PC-9 (cell line): ENCODE measurements around the gene DOCK4. TPM values are rescaled to one million over a fixed set of nuclear protein-coding genes. Genes with fewer than 3 reads are reported as not detected.

Source experiments
- BruUV-seq: library from RNA; stranded (reverse); fragments of 400-500 nt; replicated peaks from 2 replicates; lab custom pipeline; 2021; lab: Mats Ljungman, UMichigan
- CTCF ChIA-PET: fragments of 300-600 bp; sonication (Branson Sonifier 250); formaldehyde crosslinking; loops from one replicate; lab custom pipeline; 2022; ENCODE audit warnings: antibody characterized with exemption; lab: Charles Lee
- POLR2A ChIA-PET: fragments of 300-600 bp; sonication (Branson Sonifier 250); formaldehyde crosslinking; loops from one replicate; lab custom pipeline; 2022; ENCODE audit warnings: antibody characterized with exemption; ENCODE audit not compliant: unreplicated experiment; lab: Charles Lee
- DNase-seq, 2 experiments: peaks; one replicate each; pipeline versions ENCODE4 v3.0.0 to v3.0.0-alpha.2; 2015 to 2022; ENCODE audit warnings: mixed read lengths in 1 of 2
- H2AFZ ChIP-seq: fragments of 200-600 bp; sonication (generic); 2 replicates; pipeline ENCODE4 v1.8.1; 2017; ENCODE audit warnings: antibody characterized with exemption
- H3F3A ChIP-seq: fragments of 200-600 bp; sonication (generic); 2 replicates; pipeline ENCODE4 v1.8.1; 2017; ENCODE audit warnings: antibody characterized with exemption, mild to moderate bottlenecking, low read depth; ENCODE audit not compliant: insufficient read depth
- H3K27ac ChIP-seq: fragments of 200-600 bp; sonication (generic); 2 replicates; pipeline ENCODE4 v1.6.1; 2016; ENCODE audit warnings: mixed run types
- H3K27me3 ChIP-seq: fragments of 200-600 bp; sonication (generic); 2 replicates; pipeline ENCODE4 v1.6.1; 2016; ENCODE audit warnings: low read depth, mixed run types; ENCODE audit not compliant: insufficient read depth
- H3K36me3 ChIP-seq: fragments of 200-600 bp; sonication (generic); 2 replicates; pipeline ENCODE4 v1.6.1; 2016; ENCODE audit warnings: low read depth, mixed run types
- H3K4me1 ChIP-seq: fragments of 200-600 bp; sonication (generic); replicated peaks from 2 replicates; pipeline ENCODE4 v1.6.1; 2016; ENCODE audit warnings: mixed run types; ENCODE audit not compliant: insufficient read depth
- H3K4me2 ChIP-seq: fragments of 200-600 bp; sonication (generic); 2 replicates; pipeline ENCODE4 v1.6.1; 2017; ENCODE audit warnings: mixed run types
- H3K4me3 ChIP-seq: fragments of 200-600 bp; sonication (generic); 2 replicates; pipeline ENCODE4 v1.6.1; 2016; ENCODE audit warnings: mixed run types
- H3K79me2 ChIP-seq: fragments of 200-600 bp; sonication (generic); 2 replicates; pipeline ENCODE4 v1.6.1; 2017; ENCODE audit warnings: low read depth, mixed run types
- H3K9me2 ChIP-seq: fragments of 200-600 bp; sonication (generic); 2 replicates; pipeline ENCODE4 v1.8.1; 2017; ENCODE audit warnings: mild to moderate bottlenecking; ENCODE audit not compliant: insufficient read depth
- H3K9me3 ChIP-seq: fragments of 200-600 bp; sonication (generic); 2 replicates; pipeline ENCODE4 v1.8.1; 2016; ENCODE audit warnings: low read depth; ENCODE audit not compliant: insufficient read depth
- H4K20me1 ChIP-seq: fragments of 200-600 bp; sonication (generic); 2 replicates; pipeline ENCODE4 v1.8.1; 2017; ENCODE audit not compliant: insufficient read depth
- CTCF ChIP-seq: fragments of 200-600 bp; sonication (generic); conservative IDR thresholded peaks from 2 replicates; pipeline ENCODE4 v1.6.1; 2017; ENCODE audit warnings: mixed run types, antibody characterized with exemption, mild to moderate bottlenecking, moderate library complexity
- EZH2 ChIP-seq: fragments of 200-600 bp; sonication (generic); IDR thresholded peaks from 2 replicates; pipeline ENCODE4 v1.8.0; 2017; ENCODE audit warnings: antibody characterized with exemption, low read depth
- intact Hi-C: fragments of 100-400 bp; cut with micrococcal nuclease; formaldehyde crosslinking; loops from one replicate; pipeline ENCODE4 v1.10.0; 2022; ENCODE audit not compliant: unreplicated experiment
- total RNA-seq: library from RNA; stranded (reverse); gene quantifications from 2 replicates; pipeline ENCODE4 v1.2.3, GENCODE V29; 2021

DOCK4 gene
- total RNA-seq, 1 experiment from 2014 or later = 0.98 TPM

DNA sequence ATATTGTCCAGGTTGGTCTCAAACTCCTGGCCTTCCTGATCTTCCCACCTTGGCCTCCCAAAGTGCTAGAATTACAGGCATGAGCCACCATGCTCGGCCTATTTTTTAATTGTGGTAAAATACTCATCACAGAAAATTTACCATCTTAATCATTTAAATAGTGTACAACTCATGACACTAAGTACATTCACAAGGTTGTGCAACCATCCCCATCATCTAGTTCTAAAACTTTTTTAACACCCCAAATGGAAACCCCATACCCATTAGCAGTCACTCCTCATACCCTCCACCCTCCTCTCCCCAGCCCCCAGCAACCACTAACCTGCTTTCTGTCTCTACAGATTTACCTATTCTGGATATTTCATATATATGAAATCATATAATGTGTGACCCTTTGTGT lies 90.3 kb downstream of the DOCK4 start:
- ChIA-PET POLR2A (no interaction called here), CTCF (no interaction called here)
- Histone ChIP-seq H4K20me1 (no peaks in the 10 kb centered on the region), H3K27ac (no peak overlapping the region), H3K9me2 (no peaks in the 10 kb centered on the region), H2AFZ (no peak overlapping the region), H3K4me3 (no peak overlapping the region), H3K4me2 (no peak overlapping the region), H3F3A (no peaks in the 10 kb centered on the region), H3K36me3 (no peaks in the 10 kb centered on the region), H3K27me3 (no peaks in the 10 kb centered on the region), H3K4me1 (no peaks in the 10 kb centered on the region), H3K9me3 (no peaks in the 10 kb centered on the region), H3K79me2 (no peaks in the 10 kb centered on the region)
- intact Hi-C loops = no loop called here
- TF ChIP-seq EZH2 = no peak
- no peak for TF ChIP-seq CTCF
- no TSS peak for BruUV-seq
- no peak for DNase-seq

DNA sequence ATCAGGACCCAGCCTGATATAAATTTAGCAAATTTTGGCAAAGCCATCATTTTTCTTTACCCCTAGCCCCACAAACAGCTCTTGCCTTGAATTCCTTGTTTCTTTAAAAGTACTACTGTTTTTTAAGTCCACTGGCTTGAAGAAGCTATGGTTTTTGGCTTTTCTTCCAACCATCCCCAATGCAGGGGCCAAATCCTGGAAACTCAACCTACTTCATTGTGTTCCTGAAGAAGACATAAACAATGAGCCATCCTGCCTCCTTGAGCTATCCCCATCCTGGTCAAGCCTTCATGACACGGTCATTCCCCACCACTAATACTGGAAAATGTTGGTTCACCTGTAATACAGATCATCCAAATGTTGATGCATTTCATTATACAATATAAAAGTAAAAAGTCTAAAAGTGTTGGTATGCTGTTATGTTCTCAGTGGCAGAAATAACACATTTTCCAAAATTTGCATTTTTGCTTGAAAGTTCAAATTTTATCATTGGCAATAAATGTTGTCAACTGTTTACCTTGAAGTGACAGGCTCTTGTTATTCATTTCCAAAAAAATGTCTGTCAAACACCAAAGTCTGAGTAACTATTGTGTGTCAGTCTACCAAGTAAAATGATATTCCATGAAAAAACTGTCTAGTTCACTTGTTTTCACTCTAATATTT lies 92.2 kb downstream of the DOCK4 start:
- H2AFZ ChIP-seq = no peak overlapping the region
- no peak overlapping the region for H3K4me2 ChIP-seq
- TF ChIP-seq CTCF = no peak
- no peak for TF ChIP-seq EZH2
- H3K4me3 ChIP-seq = no peak overlapping the region
- BruUV-seq = no TSS peak
- no peak for DNase-seq
- H3K4me1 ChIP-seq = no peaks in the 10 kb centered on the region
- POLR2A ChIA-PET = no interaction called here
- intact Hi-C loops = no loop called here
- CTCF ChIA-PET = no interaction called here
- no peaks in the 10 kb centered on the region for H4K20me1 ChIP-seq
- no peaks in the 10 kb centered on the region for H3K27me3 ChIP-seq
- H3K79me2 ChIP-seq = no peaks in the 10 kb centered on the region
- no peaks in the 10 kb centered on the region for H3K9me2 ChIP-seq
- H3K27ac ChIP-seq = no peak overlapping the region
- H3F3A ChIP-seq = no peaks in the 10 kb centered on the region
- no peaks in the 10 kb centered on the region for H3K9me3 ChIP-seq
- no peaks in the 10 kb centered on the region for H3K36me3 ChIP-seq

- TF ChIP-seq CTCF = no peak
- TF ChIP-seq EZH2 = no peak
- H3F3A ChIP-seq = no peaks in the 10 kb centered on the region
- H3K27ac ChIP-seq = no peak overlapping the region
- H3K4me3 ChIP-seq = no peak overlapping the region
- H3K79me2 ChIP-seq = no peaks in the 10 kb centered on the region
- H3K27me3 ChIP-seq = no peaks in the 10 kb centered on the region
- H3K36me3 ChIP-seq = no peaks in the 10 kb centered on the region
- DNase-seq = no peak
- POLR2A ChIA-PET = no interaction called here
- H4K20me1 ChIP-seq = no peaks in the 10 kb centered on the region
- H3K9me3 ChIP-seq = no peaks in the 10 kb centered on the region
- no TSS peak for BruUV-seq
- no peak overlapping the region for H3K4me2 ChIP-seq
- CTCF ChIA-PET = no interaction called here
- H3K4me1 ChIP-seq = no peaks in the 10 kb centered on the region
- no peaks in the 10 kb centered on the region for H3K9me2 ChIP-seq
- no peak overlapping the region for H2AFZ ChIP-seq
- intact Hi-C loops = no loop called here
Measured at GRCh38 chr7:112112822-112113255, 93.4 kb downstream of the DOCK4 start.
